Neural cell (in vitro differentiated cells): ENCODE results near the gene ITIH4. TPM values are rescaled to one million over a fixed set of nuclear protein-coding genes. Genes with fewer than 3 reads are reported as not detected.

Experiments used
- H2AFZ ChIP-seq: fragments of 200-600, 300-800 bp; sonication (generic), shearing (Covaris generic); 2 replicates; pipeline ENCODE4 v1.6.0; 2014; ENCODE audit warnings: low read depth, mild to moderate bottlenecking, antibody characterized with exemption, low read length, moderate library complexity
- H3F3A ChIP-seq: fragments of 200-600 bp; shearing (Covaris generic); 2 replicates; pipeline ENCODE4 v1.6.1; 2016; ENCODE audit warnings: mild to moderate bottlenecking, moderate library complexity, mixed read lengths, antibody characterized with exemption, low read length; ENCODE audit not compliant: insufficient read depth, poor library complexity, severe bottlenecking
- H3K27ac ChIP-seq: fragments of 200-600, 300-800 bp; sonication (generic), shearing (Covaris generic); 2 replicates; pipeline ENCODE4 v1.5.1; 2014; ENCODE audit warnings: mild to moderate bottlenecking, low read length, moderate library complexity
- H3K27me3 ChIP-seq: fragments of 300-800, 200-600 bp; sonication (generic), shearing (Covaris generic); 2 replicates; pipeline ENCODE4 v1.6.0; 2014; ENCODE audit warnings: mild to moderate bottlenecking, low read depth, low read length, moderate library complexity; ENCODE audit not compliant: insufficient read depth
- H3K36me3 ChIP-seq: fragments of 300-800, 200-600 bp; sonication (generic), shearing (Covaris generic); 2 replicates; pipeline ENCODE4 v1.5.1; 2014; ENCODE audit warnings: mild to moderate bottlenecking, antibody characterized with exemption, low read length, moderate library complexity; ENCODE audit not compliant: insufficient read depth
- H3K4me2 ChIP-seq: fragments of 300-800, 200-600 bp; sonication (generic), shearing (Covaris generic); 2 replicates; pipeline ENCODE4 v1.6.0; 2014; ENCODE audit warnings: mild to moderate bottlenecking, low read length
- H3K4me3 ChIP-seq: fragments of 300-800, 200-600 bp; sonication (generic), shearing (Covaris generic); 2 replicates; pipeline ENCODE4 v1.5.1; 2014; ENCODE audit warnings: mild to moderate bottlenecking, low read length, moderate library complexity
- H3K79me2 ChIP-seq: fragments of 200-600 bp; shearing (Covaris generic); replicated peaks from 2 replicates; pipeline ENCODE4 v1.6.0; 2014; ENCODE audit warnings: mild to moderate bottlenecking, low read length, moderate library complexity; ENCODE audit not compliant: insufficient read depth
- H3K9ac ChIP-seq: fragments of 300-800, 200-600 bp; sonication (generic), shearing (Covaris generic); 2 replicates; pipeline ENCODE4 v1.6.1; 2016; ENCODE audit warnings: mild to moderate bottlenecking, low read length, mixed read lengths
- H3K9me2 ChIP-seq: fragments of 200-600 bp; shearing (Covaris generic); 2 replicates; pipeline ENCODE4 v1.6.1; 2016; ENCODE audit warnings: mild to moderate bottlenecking, low read length, mixed read lengths; ENCODE audit not compliant: insufficient read depth
- H3K9me3 ChIP-seq: fragments of 200-600, 300-800 bp; sonication (generic), shearing (Covaris generic); 2 replicates; pipeline ENCODE4 v1.6.1; 2016; ENCODE audit warnings: mild to moderate bottlenecking, mixed run types, low read length, moderate library complexity, mixed read lengths
- H4K20me1 ChIP-seq: fragments of 200-600 bp; shearing (Covaris generic); 2 replicates; pipeline ENCODE4 v1.6.1; 2016; ENCODE audit warnings: mild to moderate bottlenecking, mixed run types; ENCODE audit not compliant: insufficient read depth
- EP300 ChIP-seq: fragments of 450-650 bp; conservative IDR thresholded peaks from 2 replicates; pipeline ENCODE4 v1.6.1; 2014; ENCODE audit warnings: antibody characterized with exemption, mild to moderate bottlenecking, moderate library complexity; ENCODE audit not compliant: poor library complexity, severe bottlenecking
- EZH2 ChIP-seq: fragments of 200-600, 300-800 bp; shearing (Covaris generic), sonication (generic); IDR thresholded peaks from 2 replicates; pipeline ENCODE4 v1.6.1; 2014; ENCODE audit warnings: antibody characterized with exemption, low read length, borderline replicate concordance, mild to moderate bottlenecking; ENCODE audit not compliant: insufficient read depth, poor library complexity, severe bottlenecking
- MXI1 ChIP-seq: fragments of 450-650 bp; conservative IDR thresholded peaks from 2 replicates; pipeline ENCODE4 v1.6.1; 2014; ENCODE audit warnings: antibody characterized with exemption, mild to moderate bottlenecking; ENCODE audit not compliant: poor library complexity, severe bottlenecking
- POLR2AphosphoS5 ChIP-seq: IDR thresholded peaks from 2 replicates; pipeline ENCODE4 v1.6.1; 2012
- RAD21 ChIP-seq: fragments of 450-650 bp; conservative IDR thresholded peaks from 2 replicates; pipeline ENCODE4 v1.6.1; 2014; ENCODE audit warnings: antibody characterized with exemption, mild to moderate bottlenecking, moderate library complexity
- SMC3 ChIP-seq: fragments of 450-650 bp; conservative IDR thresholded peaks from 2 replicates; pipeline ENCODE4 v1.6.1; 2014; ENCODE audit warnings: antibody characterized with exemption, mild to moderate bottlenecking, moderate library complexity; ENCODE audit not compliant: poor library complexity
- TAF1 ChIP-seq: IDR thresholded peaks from 2 replicates; pipeline ENCODE4 v1.6.1; 2012; ENCODE audit warnings: low read depth
- polyA plus RNA-seq: library from polyadenylated mRNA; depleted of rRNA; stranded (reverse); fragments of >200 nt; gene quantifications from 2 replicates; pipeline ENCODE4 v1.2.3, GENCODE V29; 2014
- TF ChIP-seq, protein P1 (sequence below): fragments of 450-650 bp; IDR thresholded peaks from 2 replicates; pipeline ENCODE4 v1.5.1; 2014; ENCODE audit warnings: antibody characterized with exemption, mild to moderate bottlenecking, moderate library complexity; ENCODE audit not compliant: poor library complexity, severe bottlenecking
- TF ChIP-seq, protein P2 (sequence below): IDR thresholded peaks from 2 replicates; pipeline ENCODE4 v1.6.1; 2012; ENCODE audit warnings: borderline replicate concordance

Gene ITIH4
- polyA plus RNA-seq, 1 donor from 2014 or later: 16.3 TPM

DNA sequence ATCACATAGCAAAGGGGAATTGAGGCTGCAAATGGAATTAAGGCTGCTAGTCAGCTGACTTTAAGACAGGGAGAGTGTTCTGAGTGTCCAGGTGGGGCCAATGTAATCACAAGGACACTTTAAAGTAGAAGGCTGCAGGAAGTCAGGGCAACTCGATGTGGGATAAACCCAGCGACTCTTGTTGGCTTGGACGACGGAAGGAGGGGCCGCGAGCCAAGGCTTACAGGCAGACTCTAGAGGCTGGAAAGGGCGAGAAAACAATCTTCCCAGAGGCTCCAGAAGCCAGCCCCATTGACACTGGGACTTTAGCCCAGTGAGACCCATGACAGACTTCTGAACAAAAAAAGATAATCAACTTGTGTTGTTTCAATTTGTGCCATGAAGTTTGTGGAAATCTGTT is 17.3 kb upstream of the ITIH4 start:
- H3K79me2 ChIP-seq: no peaks in the 10 kb centered on the region
- H3K27ac ChIP-seq: no peak overlapping the region
- H3K27me3 ChIP-seq: no peaks in the 10 kb centered on the region
- no peaks in the 10 kb centered on the region for H3K9me3 ChIP-seq
- no peaks in the 10 kb centered on the region for H3F3A ChIP-seq
- no peaks in the 10 kb centered on the region for H3K36me3 ChIP-seq
- H2AFZ ChIP-seq: no peak overlapping the region
- no peak overlapping the region for H3K4me3 ChIP-seq
- H4K20me1 ChIP-seq: no peaks in the 10 kb centered on the region
- H3K4me2 ChIP-seq: no peak overlapping the region
- no peaks in the 10 kb centered on the region for H3K9me2 ChIP-seq
- TF ChIP-seq, protein P1, sequence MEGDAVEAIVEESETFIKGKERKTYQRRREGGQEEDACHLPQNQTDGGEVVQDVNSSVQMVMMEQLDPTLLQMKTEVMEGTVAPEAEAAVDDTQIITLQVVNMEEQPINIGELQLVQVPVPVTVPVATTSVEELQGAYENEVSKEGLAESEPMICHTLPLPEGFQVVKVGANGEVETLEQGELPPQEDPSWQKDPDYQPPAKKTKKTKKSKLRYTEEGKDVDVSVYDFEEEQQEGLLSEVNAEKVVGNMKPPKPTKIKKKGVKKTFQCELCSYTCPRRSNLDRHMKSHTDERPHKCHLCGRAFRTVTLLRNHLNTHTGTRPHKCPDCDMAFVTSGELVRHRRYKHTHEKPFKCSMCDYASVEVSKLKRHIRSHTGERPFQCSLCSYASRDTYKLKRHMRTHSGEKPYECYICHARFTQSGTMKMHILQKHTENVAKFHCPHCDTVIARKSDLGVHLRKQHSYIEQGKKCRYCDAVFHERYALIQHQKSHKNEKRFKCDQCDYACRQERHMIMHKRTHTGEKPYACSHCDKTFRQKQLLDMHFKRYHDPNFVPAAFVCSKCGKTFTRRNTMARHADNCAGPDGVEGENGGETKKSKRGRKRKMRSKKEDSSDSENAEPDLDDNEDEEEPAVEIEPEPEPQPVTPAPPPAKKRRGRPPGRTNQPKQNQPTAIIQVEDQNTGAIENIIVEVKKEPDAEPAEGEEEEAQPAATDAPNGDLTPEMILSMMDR: no peak
- TF ChIP-seq SMC3 (no peak), MXI1 (no peak), POLR2AphosphoS5 (no peak)
- H3K9ac ChIP-seq: no peak overlapping the region

DNA sequence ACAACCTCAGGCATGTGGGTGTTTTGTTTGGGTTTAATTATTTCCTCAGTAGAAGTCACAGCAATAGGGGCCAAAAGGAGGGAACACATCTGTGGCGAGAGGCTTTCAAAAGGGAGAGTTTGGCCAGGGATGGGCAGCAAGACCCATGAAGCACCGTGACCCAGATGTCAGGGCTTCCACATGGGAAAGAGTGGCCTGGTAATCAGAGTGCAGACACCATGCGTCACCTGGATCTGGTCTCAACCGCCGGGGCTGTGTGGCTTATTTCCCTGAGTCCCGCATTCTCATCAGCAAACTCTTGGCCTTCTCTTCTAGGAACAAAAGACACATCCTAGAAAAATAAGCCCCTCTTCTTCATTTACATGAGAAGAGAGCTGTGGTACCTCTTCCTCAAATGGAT is 16.8 kb upstream of the ITIH4 start:
- Histone ChIP-seq H4K20me1 (no peaks in the 10 kb centered on the region), H3K9me3 (no peaks in the 10 kb centered on the region), H3K36me3 (no peaks in the 10 kb centered on the region)

More for the DNA sequence above, 16.8 kb upstream of the ITIH4 start:
- Histone ChIP-seq H3K27ac (no peak overlapping the region), H3F3A (no peaks in the 10 kb centered on the region), H3K4me3 (no peak overlapping the region), H2AFZ (no peak overlapping the region), H3K27me3 (no peaks in the 10 kb centered on the region), H3K9ac (no peak overlapping the region), H3K9me2 (no peaks in the 10 kb centered on the region), H3K4me2 (no peak overlapping the region), H3K79me2 (no peaks in the 10 kb centered on the region)
- TF ChIP-seq RAD21: no peak
- TF ChIP-seq EP300: no peak
- TF ChIP-seq, protein P1: no peak
- TF ChIP-seq TAF1: no peak
- no peak for TF ChIP-seq MXI1
- no peak for TF ChIP-seq EZH2
- TF ChIP-seq POLR2AphosphoS5: no peak
- TF ChIP-seq, protein P2, sequence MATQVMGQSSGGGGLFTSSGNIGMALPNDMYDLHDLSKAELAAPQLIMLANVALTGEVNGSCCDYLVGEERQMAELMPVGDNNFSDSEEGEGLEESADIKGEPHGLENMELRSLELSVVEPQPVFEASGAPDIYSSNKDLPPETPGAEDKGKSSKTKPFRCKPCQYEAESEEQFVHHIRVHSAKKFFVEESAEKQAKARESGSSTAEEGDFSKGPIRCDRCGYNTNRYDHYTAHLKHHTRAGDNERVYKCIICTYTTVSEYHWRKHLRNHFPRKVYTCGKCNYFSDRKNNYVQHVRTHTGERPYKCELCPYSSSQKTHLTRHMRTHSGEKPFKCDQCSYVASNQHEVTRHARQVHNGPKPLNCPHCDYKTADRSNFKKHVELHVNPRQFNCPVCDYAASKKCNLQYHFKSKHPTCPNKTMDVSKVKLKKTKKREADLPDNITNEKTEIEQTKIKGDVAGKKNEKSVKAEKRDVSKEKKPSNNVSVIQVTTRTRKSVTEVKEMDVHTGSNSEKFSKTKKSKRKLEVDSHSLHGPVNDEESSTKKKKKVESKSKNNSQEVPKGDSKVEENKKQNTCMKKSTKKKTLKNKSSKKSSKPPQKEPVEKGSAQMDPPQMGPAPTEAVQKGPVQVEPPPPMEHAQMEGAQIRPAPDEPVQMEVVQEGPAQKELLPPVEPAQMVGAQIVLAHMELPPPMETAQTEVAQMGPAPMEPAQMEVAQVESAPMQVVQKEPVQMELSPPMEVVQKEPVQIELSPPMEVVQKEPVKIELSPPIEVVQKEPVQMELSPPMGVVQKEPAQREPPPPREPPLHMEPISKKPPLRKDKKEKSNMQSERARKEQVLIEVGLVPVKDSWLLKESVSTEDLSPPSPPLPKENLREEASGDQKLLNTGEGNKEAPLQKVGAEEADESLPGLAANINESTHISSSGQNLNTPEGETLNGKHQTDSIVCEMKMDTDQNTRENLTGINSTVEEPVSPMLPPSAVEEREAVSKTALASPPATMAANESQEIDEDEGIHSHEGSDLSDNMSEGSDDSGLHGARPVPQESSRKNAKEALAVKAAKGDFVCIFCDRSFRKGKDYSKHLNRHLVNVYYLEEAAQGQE: no peak
- TF ChIP-seq SMC3: no peak
